Measurements from ENCODE around the gene PTPN22. TPM values are rescaled to one million over a fixed set of nuclear protein-coding genes. Genes with fewer than 3 reads are reported as not detected.

Gene PTPN22
- total RNA-seq, 1 donor from 2014 or later, result under 0.01 TPM

Other genes with a start within 250 kb of the PTPN22 start
- gene PHTF1, start 112.2 kb downstream of the PTPN22 start, total RNA-seq, result 25.9 and 34.7 TPM in 2 replicates
- 5.7 and 9.7 TPM in 2 replicates for gene RSBN1, start 59.2 kb downstream of the PTPN22 start, total RNA-seq
- gene BCL2L15, start 15.9 kb upstream of the PTPN22 start, total RNA-seq, result under 0.01 and 0.22 TPM in 2 replicates
- 13.5 and 17.5 TPM in 2 replicates for gene AP4B1, start 33.1 kb upstream of the PTPN22 start, total RNA-seq
- gene DCLRE1B, start 33.6 kb upstream of the PTPN22 start, total RNA-seq, result 1.4 and 1.5 TPM in 2 replicates
- gene HIPK1, start 57.6 kb upstream of the PTPN22 start, total RNA-seq, result 23.5 and 41.9 TPM in 2 replicates
- gene OLFML3, start 107.8 kb upstream of the PTPN22 start, total RNA-seq, result 5.8 and 8.7 TPM in 2 replicates